GM19372 (cell line): ENCODE results near the gene FLACC1.
"Not testable (repeated sequence)": the region's sequence is repeated elsewhere in the genome, so short reads cannot be mapped to it uniquely, and the experiment has no call there.

Experiments used
- ATAC-seq: cut with Tn5 transposase; IDR thresholded peaks from one replicate; pipeline ENCODE4 v1.9.1; 2021; ENCODE audit warnings: mild to moderate bottlenecking, low read depth, moderate library complexity; ENCODE audit not compliant: unreplicated experiment

FLACC1 gene

GRCh38 chr2:201257956-201258665, 99.0 kb downstream of the FLACC1 start:
- peak; percentile 59 for ATAC-seq

DNA sequence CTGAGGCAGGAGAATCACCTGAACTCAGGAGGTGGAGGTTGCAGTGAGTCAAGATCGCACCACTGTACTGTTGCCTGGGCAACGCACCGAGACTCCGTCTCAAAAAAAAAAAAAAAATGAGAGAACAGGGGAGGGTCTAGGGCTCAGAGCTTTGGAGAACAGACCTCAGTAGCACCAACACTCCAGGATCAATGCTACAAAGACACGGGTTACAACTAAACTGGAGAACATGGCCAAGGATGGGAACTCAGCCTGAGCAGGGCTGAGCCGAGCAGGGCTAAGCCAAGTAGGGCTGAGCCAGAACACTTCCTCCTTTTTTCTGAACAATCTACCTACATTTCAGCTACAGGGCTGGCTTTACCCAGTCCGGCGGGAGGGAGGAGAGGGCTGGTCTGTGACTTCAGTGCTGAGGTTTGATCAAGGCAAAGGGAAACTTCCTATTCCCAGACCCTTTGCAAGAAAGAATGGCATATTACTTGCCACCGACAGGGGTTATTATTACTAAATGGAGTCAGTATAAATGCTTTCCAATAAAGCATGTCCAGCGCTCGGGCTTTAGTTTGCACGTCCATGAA, 99.7 kb downstream of the FLACC1 start:
- ATAC-seq: peak; percentile 38

DNA sequence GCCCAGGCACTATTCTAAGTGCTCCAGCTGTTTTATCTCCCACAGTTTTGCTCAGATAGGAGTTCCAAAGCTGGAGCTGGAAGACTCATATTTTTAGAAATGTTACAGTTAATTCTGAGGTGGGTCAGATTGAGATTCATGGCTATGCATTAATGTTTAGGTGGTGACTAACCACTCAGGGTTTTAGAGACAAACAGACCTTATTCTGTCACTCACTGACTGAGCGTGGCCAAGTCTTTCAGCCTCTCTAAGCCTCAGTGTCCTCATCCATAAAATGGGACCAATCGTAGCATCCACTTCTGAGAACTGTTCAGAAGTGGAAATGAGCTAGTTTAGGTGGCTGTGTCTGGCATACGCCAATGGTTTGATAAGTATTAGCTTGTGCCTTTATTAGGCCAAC, 101.1 kb downstream of the FLACC1 start:
- no peak for ATAC-seq

- ATAC-seq: no peak
Measured at GRCh38 chr2:201255408-201256033, 101.6 kb downstream of the FLACC1 start.

GRCh38 chr2:201254081-201254730, 102.9 kb downstream of the FLACC1 start:
- no peak for ATAC-seq

- ATAC-seq: no peak
Measured at GRCh38 chr2:201250741-201251140, 106.4 kb downstream of the FLACC1 start.

- ATAC-seq: no peak
Measured at GRCh38 chr2:201249889-201250288, 107.3 kb downstream of the FLACC1 start.

GRCh38 chr2:201248288-201248844, 108.8 kb downstream of the FLACC1 start:
- no peak for ATAC-seq

DNA sequence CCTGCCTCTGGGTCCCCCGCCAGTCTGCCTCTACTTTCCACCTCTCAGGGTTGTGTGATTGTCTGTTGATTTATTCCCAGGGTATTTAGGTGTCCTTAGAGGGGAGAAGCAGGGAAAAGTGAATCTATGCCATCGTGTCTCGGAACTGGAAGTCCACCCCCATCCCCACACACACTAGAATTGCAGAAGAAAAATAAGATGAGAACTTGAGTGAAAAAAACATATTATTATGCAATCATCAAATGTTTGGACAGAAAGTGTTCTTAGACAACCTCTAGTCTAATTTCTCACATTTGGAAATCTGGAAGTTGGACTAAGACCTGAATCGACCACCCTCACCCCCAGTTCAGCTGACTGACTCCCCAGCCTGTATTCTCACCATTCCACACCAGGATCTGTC, 110.9 kb downstream of the FLACC1 start:
- no peak for ATAC-seq

DNA sequence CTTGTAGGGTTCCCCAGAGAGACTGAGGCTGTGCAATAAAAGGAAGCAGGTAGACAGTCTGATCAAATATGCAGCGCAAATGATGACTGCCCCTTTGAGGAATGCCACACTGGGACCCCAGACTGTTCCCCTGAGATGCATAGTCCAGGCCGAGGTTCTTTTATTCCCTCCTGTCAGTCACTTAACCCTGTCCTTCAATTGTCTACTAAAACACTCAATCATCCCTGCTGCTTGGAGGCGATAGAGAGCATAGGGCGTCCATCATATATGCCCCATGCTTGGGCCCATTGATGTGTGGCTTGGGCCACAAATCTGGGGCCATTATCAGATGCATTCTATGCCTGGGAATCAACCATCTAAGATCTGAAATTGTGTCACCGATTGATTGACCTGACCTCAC, 112.3 kb downstream of the FLACC1 start:
- no peak for ATAC-seq

- no peak for ATAC-seq
Measured at GRCh38 chr2:201242571-201243277, 114.4 kb downstream of the FLACC1 start.

DNA sequence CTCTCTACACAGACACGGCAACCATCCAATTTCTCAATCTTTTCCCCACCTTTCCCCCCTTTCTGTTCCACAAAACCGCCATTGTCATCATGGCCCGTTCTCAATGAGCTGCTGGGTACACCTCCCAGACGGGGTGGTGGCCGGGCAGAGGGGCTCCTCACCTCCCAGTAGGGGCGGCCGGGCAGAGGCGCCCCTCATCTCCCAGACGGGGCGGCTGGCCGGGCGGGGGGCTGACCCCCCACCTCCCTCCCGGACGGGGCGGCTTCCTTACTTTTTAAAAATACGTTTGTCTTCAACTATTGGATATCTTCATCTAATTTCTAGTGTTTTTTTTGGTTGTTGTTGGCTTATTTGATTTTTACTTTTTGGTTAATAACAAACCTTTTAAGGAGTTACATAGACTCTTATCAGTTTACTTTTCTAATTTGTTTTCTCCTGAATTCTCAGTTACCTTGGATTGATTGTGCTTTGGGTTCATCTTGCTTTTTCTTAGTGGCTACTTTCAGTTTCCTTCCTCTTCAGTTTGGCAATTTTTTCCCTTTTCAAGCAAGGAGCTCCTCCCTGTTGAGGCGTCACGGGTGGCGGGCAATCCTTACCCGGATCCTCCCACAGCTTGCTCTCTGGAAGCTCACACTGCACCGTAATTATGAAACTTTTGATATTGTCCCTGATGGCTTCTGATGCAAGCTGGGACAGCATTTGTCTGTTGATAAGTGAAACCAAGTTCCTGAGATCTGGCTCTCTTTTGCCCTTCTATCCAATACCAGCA, 117.8 kb downstream of the FLACC1 start:
- ATAC-seq: not testable (repeated sequence)
